ENCODE results near the gene SNAI3. TPM values are rescaled to one million over a fixed set of nuclear protein-coding genes. Genes with fewer than 3 reads are reported as not detected.
A peak's percentile ranks its signal among the peaks of the same experiment; 100 is the strongest.

SNAI3 gene
- total and polyA plus RNA-seq, 2 donors (not counting 1 experiment from before 2014, with no cell fraction given) = 6.5 to 8.8 TPM

- no peak for ATAC-seq (ENCODE audit: low read depth)
- H3K27me3 ChIP-seq (replicated peaks in 1 of 4; ENCODE audit: control extremely low read depth in 1 of 4, control insufficient read depth in 3 of 4, insufficient read depth in 4 of 4, low read length in 3 of 4) = no peaks in the 10 kb centered on the region
- 31% methylated on average over 14 of the region's 14 CpGs for WGBS (ENCODE audit: insufficient coverage)
- H3K9me3 Mint-ChIP-seq (ENCODE audit: insufficient read depth) = no peaks in the 10 kb centered on the region
- H3K79me2 ChIP-seq (ENCODE audit: control insufficient read depth, insufficient read depth, low read length) = peaks cover 58% of the 10 kb centered on the region
- peaks cover 27% of the 10 kb centered on the region for H4K20me1 ChIP-seq (ENCODE audit: control insufficient read depth, insufficient read depth, low read length, poor library complexity, severe bottlenecking)
- peak overlapping the region; percentile 44 for H2AFZ ChIP-seq (ENCODE audit: insufficient read depth, low read depth, low read length, poor library complexity, severe bottlenecking)
- peaks cover 0 to 49% of the 10 kb centered on the region in 2 experiments for H3K36me3 ChIP-seq (replicated peaks in 1 of 2; ENCODE audit: control extremely low read depth in 1 of 2, control insufficient read depth in 1 of 2, extremely low read depth in 1 of 2, insufficient read depth in 2 of 2, low read length in 1 of 2)
- no peaks in the 10 kb centered on the region for H3K27me3 Mint-ChIP-seq
- H3K4me1 Mint-ChIP-seq = peaks cover 67% of the 10 kb centered on the region
- intact Hi-C loops (cut with micrococcal nuclease) = loop anchor here (2.0 kb wide), 3 partner anchors 37 to 65 kb away; partner anchors contain the start of gene MVD
- ChIA-PET CTCF (interaction anchor here (1.0 to 2.1 kb wide), 5 partner anchors 11 to 37 kb away, joined by 3 to 13 read pairs (median 6); no protein-coding TSS in a partner anchor), POLR2A (interaction anchor here (0.6 to 2.6 kb wide), 6 partner anchors 8 to 130 kb away, joined by 3 to 14 read pairs (median 6); partner anchors contain the start of gene ZC3H18)
- peak overlapping the region; percentile 84 for H3K4me3 Mint-ChIP-seq
- TF ChIP-seq EZH2 (IDR thresholded peaks at IDR 0.05; ENCODE audit: borderline replicate concordance, insufficient read depth, low read depth, low read length, poor library complexity, severe bottlenecking) = no peak
- TF ChIP-seq CTCF (IDR thresholded peaks at IDR 0.05) = no peak
- H3K4me3 ChIP-seq (ENCODE audit: control extremely low read depth in 1 of 5, extremely low read depth in 1 of 5, insufficient read depth in 1 of 5, low read depth in 2 of 5, low read length in 4 of 5) = peak overlapping the region; percentile 32 to 69 (median 54)
- DNase-seq = no peak
- peak overlapping the region; percentile 60 for H3K9ac ChIP-seq (ENCODE audit: low read length)
- H3K4me1 ChIP-seq (ENCODE audit: control insufficient read depth in 2 of 2, insufficient read depth in 2 of 2, low read length in 2 of 2) = peaks cover 58 to 79% of the 10 kb centered on the region in 2 donors
- peak overlapping the region; percentile 96 for H3K27ac Mint-ChIP-seq
- peak overlapping the region; percentile 98 for H3K4me2 ChIP-seq (replicated peaks; ENCODE audit: low read depth, low read length, poor library complexity, severe bottlenecking)
- no peaks in the 10 kb centered on the region for H3K9me3 ChIP-seq (ENCODE audit: control extremely low read depth in 1 of 3, control insufficient read depth in 2 of 3, insufficient read depth in 1 of 3, low read length in 2 of 3)
- H3K27ac ChIP-seq (ENCODE audit: low read length in 2 of 2) = peak overlapping the region; percentile 84 to 91
These were observed 14.0 kb upstream of the SNAI3 start for GRCh38 chr16:88700322-88700635.

- no peak overlapping the region for H3K4me3 ChIP-seq (ENCODE audit: control extremely low read depth in 1 of 5, extremely low read depth in 1 of 5, insufficient read depth in 1 of 5, low read depth in 2 of 5, low read length in 4 of 5)
- ChIA-PET POLR2A (no interaction called here), CTCF (no interaction called here)
- Mint-ChIP-seq H3K4me3 (no peak overlapping the region), H3K9me3 (ENCODE audit: insufficient read depth) (no peaks in the 10 kb centered on the region), H3K27ac (no peak overlapping the region), H3K27me3 (no peaks in the 10 kb centered on the region), H3K4me1 (peaks cover 60% of the 10 kb centered on the region)
- intact Hi-C loops (cut with micrococcal nuclease) = no loop called here
- TF ChIP-seq EZH2 (IDR thresholded peaks at IDR 0.05; ENCODE audit: borderline replicate concordance, insufficient read depth, low read depth, low read length, poor library complexity, severe bottlenecking) (no peak), CTCF (IDR thresholded peaks at IDR 0.05) (no peak)
- H3K4me2 ChIP-seq (replicated peaks; ENCODE audit: low read depth, low read length, poor library complexity, severe bottlenecking) = peak overlapping the region; percentile 98
- H2AFZ ChIP-seq (ENCODE audit: insufficient read depth, low read depth, low read length, poor library complexity, severe bottlenecking) = no peak overlapping the region
- H3K27me3 ChIP-seq (replicated peaks in 1 of 4; ENCODE audit: control extremely low read depth in 1 of 4, control insufficient read depth in 3 of 4, insufficient read depth in 4 of 4, low read length in 3 of 4) = no peaks in the 10 kb centered on the region
- no peaks in the 10 kb centered on the region for H3K9me3 ChIP-seq (ENCODE audit: control extremely low read depth in 1 of 3, control insufficient read depth in 2 of 3, insufficient read depth in 1 of 3, low read length in 2 of 3)
- H3K36me3 ChIP-seq (replicated peaks in 1 of 2; ENCODE audit: control extremely low read depth in 1 of 2, control insufficient read depth in 1 of 2, extremely low read depth in 1 of 2, insufficient read depth in 2 of 2, low read length in 1 of 2) = peaks cover 0 to 52% of the 10 kb centered on the region in 2 experiments
- peaks cover 47 to 72% of the 10 kb centered on the region in 2 donors for H3K4me1 ChIP-seq (ENCODE audit: control insufficient read depth in 2 of 2, insufficient read depth in 2 of 2, low read length in 2 of 2)
- H3K9ac ChIP-seq (ENCODE audit: low read length) = no peak overlapping the region
- H3K27ac ChIP-seq (ENCODE audit: low read length in 2 of 2) = no peak overlapping the region
- H3K79me2 ChIP-seq (ENCODE audit: control insufficient read depth, insufficient read depth, low read length) = peaks cover 47% of the 10 kb centered on the region
- ATAC-seq (ENCODE audit: low read depth) (no peak), DNase-seq (no peak)
- WGBS (ENCODE audit: insufficient coverage) = 95% methylated on average over 11 of the region's 16 CpGs
- peaks cover 23% of the 10 kb centered on the region for H4K20me1 ChIP-seq (ENCODE audit: control insufficient read depth, insufficient read depth, low read length, poor library complexity, severe bottlenecking)
These were observed 12.9 kb upstream of the SNAI3 start for GRCh38 chr16:88699180-88699579.

All from B cell (primary cell).